SK-N-SH treated with all-trans-retinoic acid at 6 μM for 48 hours (cell line): Measurements from ENCODE around the gene SKAP2.

Source experiments
- PPARA ChIP-seq: fragments of 250-450 bp; sonication (Bioruptor Pico); IDR thresholded peaks from 2 replicates; pipeline ENCODE4 v1.5.0; 2020; ENCODE audit warnings: mild to moderate bottlenecking, borderline replicate concordance
- RARB ChIP-seq: fragments of 250-450 bp; sonication (Bioruptor Pico); IDR thresholded peaks from 2 replicates; pipeline ENCODE4 v1.8.0; 2021; ENCODE audit warnings: mild to moderate bottlenecking, moderate library complexity
- TCF4 ChIP-seq: fragments of 250-450 bp; sonication (Bioruptor Pico); IDR thresholded peaks from 2 replicates; pipeline ENCODE4 v1.8.0; 2021; ENCODE audit warnings: mild to moderate bottlenecking, moderate library complexity, borderline replicate concordance
- TSHZ2 ChIP-seq: fragments of 250-450 bp; sonication (Bioruptor Pico); IDR thresholded peaks from 2 replicates; pipeline ENCODE4 v1.5.0; 2020; ENCODE audit warnings: mild to moderate bottlenecking, moderate library complexity
- ZFP3 ChIP-seq: fragments of 250-450 bp; sonication (Bioruptor Pico); IDR thresholded peaks from 2 replicates; pipeline ENCODE4 v1.5.0; 2020; ENCODE audit warnings: mild to moderate bottlenecking, moderate library complexity
- ZFP30 ChIP-seq: fragments of 450-650 bp; formaldehyde crosslinking; IDR thresholded peaks from 2 replicates; pipeline ENCODE4 v1.5.0; 2022; ENCODE audit warnings: mild to moderate bottlenecking, moderate library complexity
- ZNF565 ChIP-seq: fragments of 450-650 bp; formaldehyde crosslinking; conservative IDR thresholded peaks from 2 replicates; pipeline ENCODE4 v1.5.0; 2020; ENCODE audit warnings: low read depth, mild to moderate bottlenecking, moderate library complexity
- ZNF8 ChIP-seq: fragments of 450-650 bp; formaldehyde crosslinking; IDR thresholded peaks from 2 replicates; pipeline ENCODE4 v1.5.0; 2020; ENCODE audit warnings: mild to moderate bottlenecking, moderate library complexity
- TF ChIP-seq, protein P1 (sequence below): fragments of 250-450 bp; sonication (Bioruptor Pico); IDR thresholded peaks from 2 replicates; pipeline ENCODE4 v1.8.0; 2020; ENCODE audit warnings: mild to moderate bottlenecking, moderate library complexity, borderline replicate concordance
- TF ChIP-seq, protein P2 (sequence below): fragments of 250-450 bp; sonication (Bioruptor Pico); IDR thresholded peaks from 2 replicates; pipeline ENCODE4 v1.5.1; 2020; ENCODE audit warnings: low read depth, mild to moderate bottlenecking, moderate library complexity

GRCh38 chr7:26657686-26658388, 206.6 kb downstream of the SKAP2 start:
- no peak for TF ChIP-seq TSHZ2
- no peak for TF ChIP-seq ZFP30
- TF ChIP-seq, protein P1, sequence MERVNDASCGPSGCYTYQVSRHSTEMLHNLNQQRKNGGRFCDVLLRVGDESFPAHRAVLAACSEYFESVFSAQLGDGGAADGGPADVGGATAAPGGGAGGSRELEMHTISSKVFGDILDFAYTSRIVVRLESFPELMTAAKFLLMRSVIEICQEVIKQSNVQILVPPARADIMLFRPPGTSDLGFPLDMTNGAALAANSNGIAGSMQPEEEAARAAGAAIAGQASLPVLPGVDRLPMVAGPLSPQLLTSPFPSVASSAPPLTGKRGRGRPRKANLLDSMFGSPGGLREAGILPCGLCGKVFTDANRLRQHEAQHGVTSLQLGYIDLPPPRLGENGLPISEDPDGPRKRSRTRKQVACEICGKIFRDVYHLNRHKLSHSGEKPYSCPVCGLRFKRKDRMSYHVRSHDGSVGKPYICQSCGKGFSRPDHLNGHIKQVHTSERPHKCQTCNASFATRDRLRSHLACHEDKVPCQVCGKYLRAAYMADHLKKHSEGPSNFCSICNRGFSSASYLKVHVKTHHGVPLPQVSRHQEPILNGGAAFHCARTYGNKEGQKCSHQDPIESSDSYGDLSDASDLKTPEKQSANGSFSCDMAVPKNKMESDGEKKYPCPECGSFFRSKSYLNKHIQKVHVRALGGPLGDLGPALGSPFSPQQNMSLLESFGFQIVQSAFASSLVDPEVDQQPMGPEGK = no peak
- TF ChIP-seq ZNF8 (CRISPR knock-in tag) = no peak
- no peak for TF ChIP-seq ZFP3 (CRISPR knock-in tag)
- TF ChIP-seq PPARA (CRISPR knock-in tag) = no peak
- TF ChIP-seq RARB = no peak
- TF ChIP-seq TCF4 (CRISPR knock-in tag) = no peak
- TF ChIP-seq, protein P2, sequence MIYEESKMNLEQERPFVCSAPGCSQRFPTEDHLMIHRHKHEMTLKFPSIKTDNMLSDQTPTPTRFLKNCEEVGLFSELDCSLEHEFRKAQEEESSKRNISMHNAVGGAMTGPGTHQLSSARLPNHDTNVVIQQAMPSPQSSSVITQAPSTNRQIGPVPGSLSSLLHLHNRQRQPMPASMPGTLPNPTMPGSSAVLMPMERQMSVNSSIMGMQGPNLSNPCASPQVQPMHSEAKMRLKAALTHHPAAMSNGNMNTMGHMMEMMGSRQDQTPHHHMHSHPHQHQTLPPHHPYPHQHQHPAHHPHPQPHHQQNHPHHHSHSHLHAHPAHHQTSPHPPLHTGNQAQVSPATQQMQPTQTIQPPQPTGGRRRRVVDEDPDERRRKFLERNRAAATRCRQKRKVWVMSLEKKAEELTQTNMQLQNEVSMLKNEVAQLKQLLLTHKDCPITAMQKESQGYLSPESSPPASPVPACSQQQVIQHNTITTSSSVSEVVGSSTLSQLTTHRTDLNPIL = no peak
- TF ChIP-seq ZNF565 (CRISPR knock-in tag) = no peak
